Esophagus (tissue), 2 donors: ENCODE results near the gene PDZD2. TPM values are rescaled to one million over a fixed set of nuclear protein-coding genes. Genes with fewer than 3 reads are reported as not detected.
A peak's percentile ranks its signal among the peaks of the same experiment; 100 is the strongest.

Source experiments
- H3K27ac ChIP-seq, 2 donors: one replicate each; pipeline ENCODE4 v1.5.1; 2013; ENCODE audit warnings: low read depth in 2 of 2, mild to moderate bottlenecking in 2 of 2, inconsistent platforms in 1 of 2, low read length in 1 of 2, moderate library complexity in 1 of 2
- H3K27me3 ChIP-seq, 2 donors: one replicate each; pipeline ENCODE4 v1.6.1; 2013; ENCODE audit warnings: low read length in 2 of 2, control low read depth in 1 of 2, mild to moderate bottlenecking in 1 of 2; ENCODE audit not compliant: insufficient read depth in 2 of 2, control insufficient read depth in 1 of 2
- H3K36me3 ChIP-seq, 2 donors: one replicate each; pipeline ENCODE4 v1.6.1; 2013; ENCODE audit warnings: low read length in 1 of 2; ENCODE audit not compliant: control insufficient read depth in 2 of 2, insufficient read depth in 2 of 2
- H3K4me1 ChIP-seq, 2 donors: one replicate each; pipeline ENCODE4 v1.6.1; 2013; ENCODE audit warnings: low read length in 1 of 2; ENCODE audit not compliant: control insufficient read depth in 2 of 2, insufficient read depth in 2 of 2
- H3K4me3 ChIP-seq, 2 donors: one replicate each; pipeline ENCODE4 v1.5.1; 2013; ENCODE audit warnings: low read length in 2 of 2, mild to moderate bottlenecking in 2 of 2, low read depth in 1 of 2, moderate library complexity in 1 of 2
- H3K9me3 ChIP-seq, 2 donors: one replicate each; pipeline ENCODE4 v1.6.1; 2013; ENCODE audit warnings: mild to moderate bottlenecking in 2 of 2, low read depth in 1 of 2, low read length in 1 of 2, moderate library complexity in 1 of 2; ENCODE audit not compliant: control insufficient read depth in 2 of 2, insufficient read depth in 1 of 2
- WGBS, 2 donors: extraction: QIAGEN DNeasy Blood & Tissue Kit; methylation state at CpG; one replicate each; pipeline ENCODE4 v1.1.7; 2013; 5-methylcytosine and 5-hydroxymethylcytosine counted together
- polyA plus RNA-seq, 2 donors: library from polyadenylated mRNA; stranded (reverse); fragments of 200-250 nt; gene quantifications; one replicate each; pipeline ENCODE4 v1.2.3, GENCODE V29; 2013
- donor health status: healthy with polysubstance abuse.
- donor health status: Bipolar disorder and iron deficiency.

The PDZD2 gene
- polyA plus RNA-seq, 2 donors: 6.6 to 15.3 TPM

GRCh38 chr5:32090026-32090754, 451.3 kb downstream of the PDZD2 start:
- Histone ChIP-seq H3K27ac (no peak overlapping the region), H3K4me3 (no peak overlapping the region), H3K36me3 (peaks cover 3 to 30% of the 10 kb centered on the region in 2 donors), H3K27me3 (no peaks in the 10 kb centered on the region), H3K4me1 (no peaks in the 10 kb centered on the region), H3K9me3 (no peaks in the 10 kb centered on the region)
- WGBS, 2 donors: 86 to 92% methylated on average over 24 of the region's 24 CpGs

GRCh38 chr5:32090755-32091128, 451.8 kb downstream of the PDZD2 start:
- Histone ChIP-seq H3K9me3 (no peaks in the 10 kb centered on the region), H3K27ac (no peak overlapping the region), H3K36me3 (peaks cover 3 to 33% of the 10 kb centered on the region in 2 donors), H3K4me1 (no peaks in the 10 kb centered on the region), H3K4me3 (no peak overlapping the region), H3K27me3 (no peaks in the 10 kb centered on the region)
- WGBS, 2 donors: 87 to 91% methylated on average over 17 of the region's 17 CpGs

- no peaks in the 10 kb centered on the region for H3K27me3 ChIP-seq
- no peak overlapping the region for H3K4me3 ChIP-seq
- H3K27ac ChIP-seq: no peak overlapping the region
- H3K4me1 ChIP-seq: no peaks in the 10 kb centered on the region
- WGBS, 2 donors: 58 to 62% methylated on average over 20 of the region's 20 CpGs
- peaks cover 3 to 24% of the 10 kb centered on the region in 2 donors for H3K36me3 ChIP-seq
- H3K9me3 ChIP-seq: no peaks in the 10 kb centered on the region
Observed at GRCh38 chr5:32092938-32093812, 454.2 kb downstream of the PDZD2 start.

GRCh38 chr5:32094691-32095090, 455.8 kb downstream of the PDZD2 start:
- Histone ChIP-seq H3K27me3 (no peaks in the 10 kb centered on the region), H3K4me3 (no peak overlapping the region), H3K9me3 (no peaks in the 10 kb centered on the region), H3K4me1 (no peaks in the 10 kb centered on the region), H3K27ac (no peak overlapping the region), H3K36me3 (peaks cover 10 to 22% of the 10 kb centered on the region in 2 donors)
- WGBS, 2 donors: 93% methylated on average over 5 of the region's 5 CpGs

GRCh38 chr5:32095261-32095671, 456.3 kb downstream of the PDZD2 start:
- 71 to 73% methylated on average over 7 of the region's 7 CpGs for WGBS, 2 donors
- Histone ChIP-seq H3K9me3 (no peaks in the 10 kb centered on the region), H3K4me3 (no peak overlapping the region), H3K27ac (peak overlapping the region in 1 of 2 donors; percentile 16), H3K27me3 (no peaks in the 10 kb centered on the region), H3K4me1 (no peaks in the 10 kb centered on the region), H3K36me3 (peaks cover 9 to 24% of the 10 kb centered on the region in 2 donors)

- peaks cover 10 to 27% of the 10 kb centered on the region in 2 donors for H3K36me3 ChIP-seq
- no peaks in the 10 kb centered on the region for H3K4me1 ChIP-seq
- no peaks in the 10 kb centered on the region for H3K27me3 ChIP-seq
- 87 to 92% methylated on average over 10 of the region's 10 CpGs for WGBS, 2 donors
- H3K4me3 ChIP-seq: no peak overlapping the region
- no peaks in the 10 kb centered on the region for H3K9me3 ChIP-seq
- H3K27ac ChIP-seq: no peak overlapping the region
Observed at GRCh38 chr5:32096891-32097595, 458.1 kb downstream of the PDZD2 start.

- H3K27me3 ChIP-seq: no peaks in the 10 kb centered on the region
- H3K4me1 ChIP-seq: no peaks in the 10 kb centered on the region
- 71 to 77% methylated on average over 9 of the region's 9 CpGs for WGBS, 2 donors
- H3K27ac ChIP-seq: no peak overlapping the region
- H3K36me3 ChIP-seq: peaks cover 16 to 33% of the 10 kb centered on the region in 2 donors
- no peak overlapping the region for H3K4me3 ChIP-seq
- no peaks in the 10 kb centered on the region for H3K9me3 ChIP-seq
Observed at GRCh38 chr5:32098291-32098690, 459.4 kb downstream of the PDZD2 start.

- H3K4me3 ChIP-seq: no peak overlapping the region
- no peaks in the 10 kb centered on the region for H3K27me3 ChIP-seq
- H3K9me3 ChIP-seq: no peaks in the 10 kb centered on the region
- 82 to 83% methylated on average over 11 of the region's 11 CpGs for WGBS, 2 donors
- H3K36me3 ChIP-seq: peaks cover 16 to 36% of the 10 kb centered on the region in 2 donors
- H3K4me1 ChIP-seq: no peaks in the 10 kb centered on the region
- no peak overlapping the region for H3K27ac ChIP-seq
Observed at GRCh38 chr5:32098890-32099310, 460.0 kb downstream of the PDZD2 start.

- Histone ChIP-seq H3K36me3 (peaks cover 16 to 36% of the 10 kb centered on the region in 2 donors), H3K4me1 (no peaks in the 10 kb centered on the region), H3K4me3 (no peak overlapping the region), H3K27me3 (no peaks in the 10 kb centered on the region), H3K27ac (peak overlapping the region in 1 of 2 donors; percentile 43), H3K9me3 (no peaks in the 10 kb centered on the region)
- 72 to 87% methylated on average over 9 of the region's 9 CpGs for WGBS, 2 donors
Observed at GRCh38 chr5:32099486-32100035, 460.6 kb downstream of the PDZD2 start.
